Pancreas (tissue), 10 donors: Measurements from ENCODE around the gene ITPR3. TPM values are rescaled to one million over a fixed set of nuclear protein-coding genes. Genes with fewer than 3 reads are reported as not detected.
A peak's percentile ranks its signal among the peaks of the same experiment; 100 is the strongest.

Source experiments
- ATAC-seq, 4 donors: fragments of 200-7000 bp; cut with Tn5 transposase; one replicate each; pipeline versions ENCODE4 v1.8.0 to v1.9.1; 2020; ENCODE audit warnings: mild to moderate bottlenecking in 4 of 4, moderate library complexity in 4 of 4
- DNase-seq, 6 donors: peaks; one replicate each; pipeline ENCODE4 v3.0.0-alpha.2; 2020
- FAIRE-seq: peaks from 2 replicates; lab custom pipeline; 2012; peaks lifted over from hg19 to GRCh38; lab: Jason Lieb, UNC
- H3K27ac ChIP-seq, 4 donors: fragments of 200-600 bp; sonication (generic); 1 replicate in 3 of 4; 2 replicates in 1 of 4; pipeline versions ENCODE4 v1.5.0 to v1.8.0; 2020
- H3K27me3 ChIP-seq, 4 donors: fragments of 200-600 bp; one replicate each; pipeline ENCODE4 v1.8.0; 2021
- H3K36me3 ChIP-seq, 3 donors: fragments of 200-600 bp; sonication (generic) in 1 of 3; one replicate each; pipeline versions ENCODE4 v1.5.0 to v1.8.0; 2020 to 2021
- H3K4me1 ChIP-seq, 3 donors: fragments of 200-600 bp; one replicate each; pipeline ENCODE4 v1.8.0; 2021
- H3K4me3 ChIP-seq, 4 donors: fragments of 200-600 bp; sonication (generic) in 2 of 4; one replicate each; pipeline versions ENCODE4 v1.5.0 to v1.8.0; 2020 to 2021
- H3K9me3 ChIP-seq, 4 donors: fragments of 200-600 bp; one replicate each; pipeline ENCODE4 v1.8.0; 2021
- CTCF ChIP-seq, 4 donors: fragments of 200-600 bp; sonication (generic) in 3 of 4; IDR thresholded peaks; one replicate each; pipeline versions ENCODE4 v1.5.0 to v1.8.0; 2021; ENCODE audit warnings: antibody characterized with exemption in 4 of 4
- WGBS, 2 donors: extraction: QIAGEN DNeasy Blood & Tissue Kit; methylation state at CpG; one replicate each; pipeline ENCODE4 v1.1.7; 2013; 5-methylcytosine and 5-hydroxymethylcytosine counted together
- intact Hi-C, 3 donors: fragments of 100-400 bp; cut with DNase I; formaldehyde crosslinking; loops; one replicate each; pipeline versions ENCODE4 v1.11.1 to v1.14.2; 2022
- polyA plus RNA-seq, 2 donors: library from polyadenylated mRNA; stranded (reverse); fragments of 200-250 nt; gene quantifications; one replicate each; pipeline ENCODE4 v1.2.3, GENCODE V29; 2013
- total RNA-seq, 6 donors: library from RNA; stranded (reverse); fragmentation: NEBNext Ultra II Directional in 4 of 6; extraction: Animal tissue kit (Norgen Biotek cat#: 25700) in 4 of 6; gene quantifications; one replicate each; pipeline versions ENCODE4 v1.2.1 to v1.2.4, GENCODE V29; 2021 to 2023
- donor health status: healthy with polysubstance abuse.
- donor health status: DM: no; HTN: no; CAD: no; lungs with moderate emphysema.
- donor health status: DM: no; HTN: no; CAD: no.
- donor health status: control.
- donor health status: control.
- donor health status: Bipolar disorder and iron deficiency.
- donor health status: DM: yes; HTN: yes; CAD: no.
- donor health status: DM: no; HTN: no; CAD: no.
- donor health status: DM: no; HTN: no; CAD: no.
- donor health status: DM: yes; HTN: yes; CAD: no.

The ITPR3 gene
- total and polyA plus RNA-seq, 8 donors = 9.1 to 20.3 (median 12.9) TPM

GRCh38 chr6:33604941-33605854 lies 15.9 kb upstream of the ITPR3 start:
- Histone ChIP-seq H3K4me3 (no peak overlapping the region), H3K4me1 (no peaks in the 10 kb centered on the region), H3K9me3 (no peaks in the 10 kb centered on the region), H3K27me3 (no peaks in the 10 kb centered on the region), H3K27ac (no peak overlapping the region), H3K36me3 (no peaks in the 10 kb centered on the region)
- WGBS, 2 donors = 83 to 89% methylated on average over 4 of the region's 4 CpGs
- no peak for DNase-seq
- FAIRE-seq = no peak
- intact Hi-C loops = no loop called here
- TF ChIP-seq CTCF (IDR thresholded peaks at IDR 0.05) = no peak
- ATAC-seq = no peak

GRCh38 chr6:33606642-33607041 lies 14.5 kb upstream of the ITPR3 start:
- Histone ChIP-seq H3K36me3 (no peaks in the 10 kb centered on the region), H3K27ac (no peak overlapping the region), H3K27me3 (no peaks in the 10 kb centered on the region), H3K4me3 (no peak overlapping the region), H3K4me1 (no peaks in the 10 kb centered on the region), H3K9me3 (no peaks in the 10 kb centered on the region)
- intact Hi-C loops = no loop called here
- DNase-seq = peak in 1 of 6 donors; percentile 1
- 92 to 93% methylated on average over 2 of the region's 2 CpGs for WGBS, 2 donors
- no peak for FAIRE-seq
- no peak for TF ChIP-seq CTCF (IDR thresholded peaks at IDR 0.05)
- no peak for ATAC-seq

GRCh38 chr6:33607126-33607783 lies 13.9 kb upstream of the ITPR3 start:
- DNase-seq = peak in 1 of 6 donors; percentile 24
- no peak for TF ChIP-seq CTCF (IDR thresholded peaks at IDR 0.05)
- WGBS, 2 donors = 51 to 53% methylated on average over 8 of the region's 8 CpGs

GRCh38 chr6:33607784-33608161 lies 13.3 kb upstream of the ITPR3 start:
- intact Hi-C loops = no loop called here
- 43 to 54% methylated on average over 5 of the region's 5 CpGs for WGBS, 2 donors
- no peak overlapping the region for H3K27ac ChIP-seq

More at GRCh38 chr6:33607126-33607783, 13.9 kb upstream of the ITPR3 start:
- Histone ChIP-seq H3K4me1 (no peaks in the 10 kb centered on the region), H3K36me3 (no peaks in the 10 kb centered on the region), H3K27me3 (no peaks in the 10 kb centered on the region), H3K4me3 (no peak overlapping the region), H3K9me3 (no peaks in the 10 kb centered on the region), H3K27ac (no peak overlapping the region)
- intact Hi-C loops = no loop called here
- FAIRE-seq (no peak), ATAC-seq (no peak)

More at GRCh38 chr6:33607784-33608161, 13.3 kb upstream of the ITPR3 start:
- Histone ChIP-seq H3K9me3 (no peaks in the 10 kb centered on the region), H3K27me3 (no peaks in the 10 kb centered on the region), H3K4me3 (no peak overlapping the region), H3K36me3 (no peaks in the 10 kb centered on the region), H3K4me1 (no peaks in the 10 kb centered on the region)
- FAIRE-seq (no peak), ATAC-seq (peak in 3 of 4 donors; percentile 44 to 63 (median 48)), DNase-seq (peak in 1 of 6 donors; percentile 8)
- no peak for TF ChIP-seq CTCF (IDR thresholded peaks at IDR 0.05)
